ENCODE measurements around the gene KLHL42.

KLHL42 gene

GRCh38 chr12:27780612-27781408 lies 777 bp downstream of the KLHL42 start:
- DNase-seq (ENCODE audit: low read depth) = peak; percentile 1

- no peak for DNase-seq (ENCODE audit: low read depth)
These were observed 1.6 kb downstream of the KLHL42 start for GRCh38 chr12:27781680-27782079.

- DNase-seq (ENCODE audit: low read depth) = no peak
These were observed 2.4 kb downstream of the KLHL42 start for GRCh38 chr12:27782481-27782880.

GRCh38 chr12:27785882-27786570 lies 6.0 kb downstream of the KLHL42 start:
- DNase-seq (ENCODE audit: low read depth) = no peak

- no peak for DNase-seq (ENCODE audit: low read depth)
These were observed 7.5 kb downstream of the KLHL42 start for GRCh38 chr12:27787559-27787958.

- DNase-seq (ENCODE audit: low read depth) = no peak
These were observed 10.1 kb downstream of the KLHL42 start for GRCh38 chr12:27790179-27790578.

- no peak for DNase-seq (ENCODE audit: low read depth)
These were observed 15.0 kb downstream of the KLHL42 start for GRCh38 chr12:27794818-27795584.

- no peak for DNase-seq (ENCODE audit: low read depth)
These were observed 16.1 kb downstream of the KLHL42 start for GRCh38 chr12:27796128-27796527.

GRCh38 chr12:27797301-27798025 lies 17.4 kb downstream of the KLHL42 start:
- no peak for DNase-seq (ENCODE audit: low read depth)

GRCh38 chr12:27800819-27801218 lies 20.8 kb downstream of the KLHL42 start:
- DNase-seq (ENCODE audit: low read depth) = no peak

GRCh38 chr12:27801630-27802029 lies 21.6 kb downstream of the KLHL42 start:
- DNase-seq (ENCODE audit: low read depth) = no peak

GRCh38 chr12:27802511-27802910 lies 22.5 kb downstream of the KLHL42 start:
- DNase-seq (ENCODE audit: low read depth) = no peak

- no peak for DNase-seq (ENCODE audit: low read depth)
These were observed 22.9 kb downstream of the KLHL42 start for GRCh38 chr12:27802936-27803335.

- DNase-seq (ENCODE audit: low read depth) = no peak
These were observed 25.2 kb downstream of the KLHL42 start for GRCh38 chr12:27805238-27805637.

GRCh38 chr12:27806259-27806658 lies 26.2 kb downstream of the KLHL42 start:
- no peak for DNase-seq (ENCODE audit: low read depth)

- DNase-seq (ENCODE audit: low read depth) = no peak
These were observed 27.1 kb downstream of the KLHL42 start for GRCh38 chr12:27807063-27807703.

GRCh38 chr12:27808841-27809240 lies 28.8 kb downstream of the KLHL42 start:
- DNase-seq (ENCODE audit: low read depth) = no peak

GRCh38 chr12:27810756-27811155 lies 30.7 kb downstream of the KLHL42 start:
- no peak for DNase-seq (ENCODE audit: low read depth)

GRCh38 chr12:27812502-27812901 lies 32.5 kb downstream of the KLHL42 start:
- no peak for DNase-seq (ENCODE audit: low read depth)

GRCh38 chr12:27814411-27814810 lies 34.4 kb downstream of the KLHL42 start:
- no peak for DNase-seq (ENCODE audit: low read depth)

GRCh38 chr12:27814851-27815591 lies 35.0 kb downstream of the KLHL42 start:
- no peak for DNase-seq (ENCODE audit: low read depth)
